HG02884 (cell line): Measurements from ENCODE around the gene SLC22A12.

Experiments
- ATAC-seq: cut with Tn5 transposase; IDR thresholded peaks from one replicate; pipeline ENCODE4 v1.9.1; 2021; ENCODE audit warnings: mild to moderate bottlenecking, moderate library complexity; ENCODE audit not compliant: unreplicated experiment

The SLC22A12 gene

GRCh38 chr11:64620381-64620971, 29.5 kb downstream of the SLC22A12 start:
- no peak for ATAC-seq

- no peak for ATAC-seq
Observed at GRCh38 chr11:64621283-64622019, 30.4 kb downstream of the SLC22A12 start.

GRCh38 chr11:64622681-64623080, 31.7 kb downstream of the SLC22A12 start:
- ATAC-seq, result no peak

GRCh38 chr11:64624883-64625481, 34.0 kb downstream of the SLC22A12 start:
- no peak for ATAC-seq

- no peak for ATAC-seq
Observed at GRCh38 chr11:64626637-64627036, 35.6 kb downstream of the SLC22A12 start.

GRCh38 chr11:64627371-64627770, 36.4 kb downstream of the SLC22A12 start:
- no peak for ATAC-seq

- ATAC-seq, result no peak
Observed at GRCh38 chr11:64628596-64628995, 37.6 kb downstream of the SLC22A12 start.

- no peak for ATAC-seq
Observed at GRCh38 chr11:64629103-64629502, 38.1 kb downstream of the SLC22A12 start.

GRCh38 chr11:64629796-64630562, 39.0 kb downstream of the SLC22A12 start:
- no peak for ATAC-seq

GRCh38 chr11:64631675-64632074, 40.7 kb downstream of the SLC22A12 start:
- ATAC-seq, result no peak

GRCh38 chr11:64632237-64632636, 41.2 kb downstream of the SLC22A12 start:
- ATAC-seq, result no peak

- no peak for ATAC-seq
Observed at GRCh38 chr11:64632654-64633053, 41.6 kb downstream of the SLC22A12 start.

GRCh38 chr11:64633555-64634159, 42.6 kb downstream of the SLC22A12 start:
- no peak for ATAC-seq

GRCh38 chr11:64637334-64638017, 46.5 kb downstream of the SLC22A12 start:
- ATAC-seq, result no peak

- ATAC-seq, result no peak
Observed at GRCh38 chr11:64638018-64638665, 47.1 kb downstream of the SLC22A12 start.

- no peak for ATAC-seq
Observed at GRCh38 chr11:64638829-64639228, 47.8 kb downstream of the SLC22A12 start.

- ATAC-seq, result no peak
Observed at GRCh38 chr11:64639885-64640284, 48.9 kb downstream of the SLC22A12 start.

- ATAC-seq, result no peak
Observed at GRCh38 chr11:64641596-64642417, 50.8 kb downstream of the SLC22A12 start.

- no peak for ATAC-seq
Observed at GRCh38 chr11:64642418-64642735, 51.4 kb downstream of the SLC22A12 start.
